Measurements from ENCODE around the gene MXI1. TPM values are rescaled to one million over a fixed set of nuclear protein-coding genes. Genes with fewer than 3 reads are reported as not detected.

The MXI1 gene
- total RNA-seq, 1 experiment from 2014 or later: 8.4 TPM

GRCh38 chr10:110226926-110227641 lies 19.7 kb downstream of the MXI1 start:
- Mint-ChIP-seq H3K4me1 (ENCODE audit: low read depth, unreplicated experiment) (peaks cover 10% of the 10 kb centered on the region), H3K36me3 (ENCODE audit: insufficient read depth, unreplicated experiment) (peaks cover 36% of the 10 kb centered on the region), H3K27me3 (ENCODE audit: unreplicated experiment) (no peaks in the 10 kb centered on the region), H3K9me3 (ENCODE audit: low read depth, unreplicated experiment) (no peaks in the 10 kb centered on the region), H3K4me3 (ENCODE audit: low read depth, unreplicated experiment) (peak overlapping the region; percentile 76), H3K27ac (ENCODE audit: unreplicated experiment) (peak overlapping the region; percentile 56)
- CTCF ChIA-PET: interaction anchor here (0.6 to 0.9 kb wide), 8 partner anchors 19 to 1237 kb away, joined by 3 to 8 read pairs (median 4); no protein-coding TSS in a partner anchor
- intact Hi-C loops (cut with micrococcal nuclease; ENCODE audit: unreplicated experiment): no loop called here
- no peak for TF ChIP-seq CTCF (IDR thresholded peaks at IDR 0.05; ENCODE audit: unreplicated experiment)
- BruUV-seq (replicated peaks): no TSS peak
- peak; percentile 33 for DNase-seq

GRCh38 chr10:110228066-110228465 lies 20.7 kb downstream of the MXI1 start:
- Mint-ChIP-seq H3K4me3 (ENCODE audit: low read depth, unreplicated experiment) (peak overlapping the region; percentile 76), H3K4me1 (ENCODE audit: low read depth, unreplicated experiment) (peaks cover 8% of the 10 kb centered on the region), H3K9me3 (ENCODE audit: low read depth, unreplicated experiment) (no peaks in the 10 kb centered on the region), H3K27me3 (ENCODE audit: unreplicated experiment) (no peaks in the 10 kb centered on the region), H3K36me3 (ENCODE audit: insufficient read depth, unreplicated experiment) (peaks cover 36% of the 10 kb centered on the region), H3K27ac (ENCODE audit: unreplicated experiment) (no peak overlapping the region)
- BruUV-seq (replicated peaks): no TSS peak
- CTCF ChIA-PET: no interaction called here
- DNase-seq: no peak
- no peak for TF ChIP-seq CTCF (IDR thresholded peaks at IDR 0.05; ENCODE audit: unreplicated experiment)
- intact Hi-C loops (cut with micrococcal nuclease; ENCODE audit: unreplicated experiment): no loop called here

GRCh38 chr10:110229155-110229554 lies 21.8 kb downstream of the MXI1 start:
- TF ChIP-seq CTCF (IDR thresholded peaks at IDR 0.05; ENCODE audit: unreplicated experiment): no peak
- H3K36me3 Mint-ChIP-seq (ENCODE audit: insufficient read depth, unreplicated experiment): peaks cover 36% of the 10 kb centered on the region
- no peaks in the 10 kb centered on the region for H3K27me3 Mint-ChIP-seq (ENCODE audit: unreplicated experiment)
- intact Hi-C loops (cut with micrococcal nuclease; ENCODE audit: unreplicated experiment): no loop called here
- TSS peak; percentile 56 for BruUV-seq (replicated peaks)
- H3K9me3 Mint-ChIP-seq (ENCODE audit: low read depth, unreplicated experiment): no peaks in the 10 kb centered on the region
- H3K4me3 Mint-ChIP-seq (ENCODE audit: low read depth, unreplicated experiment): no peak overlapping the region
- H3K27ac Mint-ChIP-seq (ENCODE audit: unreplicated experiment): no peak overlapping the region
- CTCF ChIA-PET: interaction anchor here (0.8 kb wide), 1 partner anchor 15 kb away, joined by 3 read pairs; no protein-coding TSS in a partner anchor
- H3K4me1 Mint-ChIP-seq (ENCODE audit: low read depth, unreplicated experiment): peaks cover 8% of the 10 kb centered on the region
- no peak for DNase-seq

GRCh38 chr10:110233846-110234245 lies 26.4 kb downstream of the MXI1 start:
- no peaks in the 10 kb centered on the region for H3K36me3 Mint-ChIP-seq (ENCODE audit: insufficient read depth, unreplicated experiment)
- CTCF ChIA-PET: no interaction called here
- H3K27ac Mint-ChIP-seq (ENCODE audit: unreplicated experiment): no peak overlapping the region
- no TSS peak for BruUV-seq (replicated peaks)
- no peaks in the 10 kb centered on the region for H3K4me1 Mint-ChIP-seq (ENCODE audit: low read depth, unreplicated experiment)
- TF ChIP-seq CTCF (IDR thresholded peaks at IDR 0.05; ENCODE audit: unreplicated experiment): no peak
- H3K4me3 Mint-ChIP-seq (ENCODE audit: low read depth, unreplicated experiment): no peak overlapping the region
- intact Hi-C loops (cut with micrococcal nuclease; ENCODE audit: unreplicated experiment): no loop called here
- no peaks in the 10 kb centered on the region for H3K27me3 Mint-ChIP-seq (ENCODE audit: unreplicated experiment)
- no peak for DNase-seq
- H3K9me3 Mint-ChIP-seq (ENCODE audit: low read depth, unreplicated experiment): no peaks in the 10 kb centered on the region

All from Calu3 (cell line).